PC-3 (cell line): Measurements from ENCODE around the gene PPP1R13B. TPM values are rescaled to one million over a fixed set of nuclear protein-coding genes. Genes with fewer than 3 reads are reported as not detected.

Experiments
- ATAC-seq: fragments of 200-7000 bp; cut with Tn5 transposase; 2 replicates; pipeline ENCODE4 v1.9.1; 2020; ENCODE audit warnings: mild to moderate bottlenecking, moderate library complexity
- BruUV-seq: library from RNA; stranded (reverse); fragments of 400-500 nt; replicated peaks from 2 replicates; lab custom pipeline; 2021; lab: Mats Ljungman, UMichigan
- CTCF ChIA-PET: fragments of 300-600 bp; sonication (Branson Sonifier 250); formaldehyde crosslinking; loops from one replicate; lab custom pipeline; 2022; ENCODE audit warnings: antibody characterized with exemption; lab: Charles Lee
- POLR2A ChIA-PET: fragments of 300-600 bp; sonication (Branson Sonifier 250); formaldehyde crosslinking; loops from one replicate; lab custom pipeline; 2022; ENCODE audit warnings: antibody characterized with exemption; ENCODE audit not compliant: unreplicated experiment; lab: Charles Lee
- DNase-seq: peaks from one replicate; pipeline ENCODE4 v3.0.0-alpha.2; 2015
- H2AFZ ChIP-seq: fragments of 300-600 bp; sonication (generic); 2 replicates; pipeline ENCODE4 v1.6.0; 2016; ENCODE audit warnings: antibody characterized with exemption, low read length
- H3F3A ChIP-seq: fragments of 300-600 bp; sonication (generic); one replicate; pipeline ENCODE4 v1.6.0; 2017; ENCODE audit warnings: antibody characterized with exemption, low read length, control low read depth, mild to moderate bottlenecking; ENCODE audit not compliant: unreplicated experiment
- H3K27ac ChIP-seq: fragments of 300-600 bp; sonication (generic); 2 replicates; pipeline ENCODE4 v1.5.1; 2016; ENCODE audit warnings: mild to moderate bottlenecking, low read length
- H3K27me3 ChIP-seq: fragments of 300-600 bp; sonication (generic); 2 replicates; pipeline ENCODE4 v1.6.1; 2016; ENCODE audit warnings: low read length, mixed read lengths
- H3K36me3 ChIP-seq: fragments of 300-600 bp; sonication (generic); 2 replicates; pipeline ENCODE4 v1.6.1; 2016; ENCODE audit warnings: low read depth, mixed run types, low read length, mixed read lengths
- H3K4me1 ChIP-seq: fragments of 300-600 bp; sonication (generic); 2 replicates; pipeline ENCODE4 v1.5.1; 2016; ENCODE audit warnings: low read length; ENCODE audit not compliant: insufficient read depth
- H3K4me2 ChIP-seq: fragments of 300-600 bp; sonication (generic); 2 replicates; pipeline ENCODE4 v1.6.0; 2016; ENCODE audit warnings: low read length
- H3K4me3 ChIP-seq: fragments of 300-600 bp; sonication (generic); 2 replicates; pipeline ENCODE4 v1.5.1; 2016; ENCODE audit warnings: mild to moderate bottlenecking, low read length, mixed read lengths
- H3K79me2 ChIP-seq: fragments of 300-600 bp; sonication (generic); 2 replicates; pipeline ENCODE4 v1.6.1; 2017; ENCODE audit warnings: low read length, mixed read lengths
- H3K9ac ChIP-seq: fragments of 300-600 bp; sonication (generic); 2 replicates; pipeline ENCODE4 v1.6.0; 2016; ENCODE audit warnings: mild to moderate bottlenecking, low read length
- H3K9me2 ChIP-seq: fragments of 300-600 bp; sonication (generic); replicated peaks from 2 replicates; pipeline ENCODE4 v1.6.1; 2016; ENCODE audit warnings: mixed run types, low read length, mixed read lengths
- H3K9me3 ChIP-seq: fragments of 300-600 bp; sonication (generic); 2 replicates; pipeline ENCODE4 v1.6.1; 2016; ENCODE audit warnings: low read length, mixed read lengths
- H4K20me1 ChIP-seq: fragments of 300-600 bp; sonication (generic); 2 replicates; pipeline ENCODE4 v1.6.1; 2016; ENCODE audit warnings: low read length, mixed read lengths
- CTCF ChIP-seq: fragments of 300-600 bp; sonication (generic); conservative IDR thresholded peaks from 2 replicates; pipeline ENCODE4 v1.5.1; 2017; ENCODE audit warnings: antibody characterized with exemption, low read depth, mild to moderate bottlenecking, low read length
- EZH2 ChIP-seq: fragments of 300-600 bp; sonication (generic); IDR thresholded peaks from one replicate; pipeline ENCODE4 v1.6.1; 2017; ENCODE audit warnings: antibody characterized with exemption, mild to moderate bottlenecking, low read length; ENCODE audit not compliant: unreplicated experiment
- EZH2phosphoT487 ChIP-seq: fragments of 300-600 bp; sonication (generic); IDR thresholded peaks from 2 replicates; pipeline ENCODE4 v1.6.1; 2018; ENCODE audit warnings: mild to moderate bottlenecking, antibody characterized with exemption, low read length, borderline replicate concordance
- intact Hi-C: fragments of 100-400 bp; cut with micrococcal nuclease; formaldehyde crosslinking; loops from 2 replicates; pipeline ENCODE4 v1.9.0; 2023
- total RNA-seq: library from RNA; depleted of rRNA; stranded (reverse); fragments of >200 nt; gene quantifications from 2 replicates; pipeline ENCODE4 v1.2.3, GENCODE V29; 2014

Gene PPP1R13B
- total RNA-seq, 1 experiment from 2014 or later: 13.0 TPM

- intact Hi-C loops: no loop called here
- Histone ChIP-seq H3K27me3 (no peaks in the 10 kb centered on the region), H3K4me1 (peaks cover 22% of the 10 kb centered on the region), H3K4me2 (no peak overlapping the region), H3K27ac (no peak overlapping the region), H3K9me3 (no peaks in the 10 kb centered on the region), H2AFZ (no peak overlapping the region), H3F3A (no peaks in the 10 kb centered on the region), H3K9ac (no peak overlapping the region), H3K4me3 (no peak overlapping the region), H3K36me3 (peaks cover 28% of the 10 kb centered on the region; the same call in 1 of the 2 replicates), H3K79me2 (peaks cover 12% of the 10 kb centered on the region), H3K9me2 (no peaks in the 10 kb centered on the region), H4K20me1 (no peaks in the 10 kb centered on the region)
- no peak for TF ChIP-seq EZH2
- TF ChIP-seq CTCF: no peak
- no peak for TF ChIP-seq EZH2phosphoT487
- CTCF ChIA-PET: no interaction called here
- no peak for ATAC-seq
- POLR2A ChIA-PET: no interaction called here
- BruUV-seq: no TSS peak
- DNase-seq: no peak
Observed at GRCh38 chr14:103707329-103708263, 139.8 kb downstream of the PPP1R13B start.

- intact Hi-C loops: no loop called here
- no peaks in the 10 kb centered on the region for H3F3A ChIP-seq
- no peak overlapping the region for H3K4me3 ChIP-seq
- ChIA-PET POLR2A (no interaction called here), CTCF (no interaction called here)
- no peaks in the 10 kb centered on the region for H3K9me2 ChIP-seq
- H3K79me2 ChIP-seq: peaks cover 9% of the 10 kb centered on the region; the same call in 1 of the 2 replicates
- H4K20me1 ChIP-seq: no peaks in the 10 kb centered on the region
- DNase-seq (no peak), ATAC-seq (no peak)
- BruUV-seq: no TSS peak
- H3K27ac ChIP-seq: no peak overlapping the region
- no peaks in the 10 kb centered on the region for H3K27me3 ChIP-seq
- no peak overlapping the region for H3K4me2 ChIP-seq
- TF ChIP-seq CTCF: no peak
- TF ChIP-seq EZH2phosphoT487: no peak
- no peak for TF ChIP-seq EZH2
- H2AFZ ChIP-seq: no peak overlapping the region
- H3K9me3 ChIP-seq: no peaks in the 10 kb centered on the region
- peaks cover 28% of the 10 kb centered on the region; the same call in 1 of the 2 replicates for H3K36me3 ChIP-seq
- no peak overlapping the region for H3K9ac ChIP-seq
- peaks cover 14% of the 10 kb centered on the region for H3K4me1 ChIP-seq
Observed at GRCh38 chr14:103706551-103707328, 140.6 kb downstream of the PPP1R13B start.
